SK-N-SH treated with all-trans-retinoic acid at 6 μM for 48 hours (cell line): ENCODE measurements around the gene PROK1.
A peak's percentile ranks its signal among the peaks of the same experiment; 100 is the strongest.
"Not testable (repeated sequence)": the region's sequence is repeated elsewhere in the genome, so short reads cannot be mapped to it uniquely, and the experiment has no call there.

Experiments used
- ATAC-seq: fragments of 200-7000 bp; cut with Tn5 transposase; 3 replicates; pipeline ENCODE4 v1.9.1; 2020; ENCODE audit warnings: mild to moderate bottlenecking, moderate library complexity
- ARNTL ChIP-seq: fragments of 450-650 bp; formaldehyde crosslinking; IDR thresholded peaks from 2 replicates; pipeline ENCODE4 v1.5.0; 2020; ENCODE audit warnings: low read depth, mild to moderate bottlenecking, moderate library complexity, borderline replicate concordance
- CSDC2 ChIP-seq: fragments of 250-450 bp; sonication (Bioruptor Pico); IDR thresholded peaks from 2 replicates; pipeline ENCODE4 v1.5.0; 2020; ENCODE audit warnings: mild to moderate bottlenecking, moderate library complexity
- CSRNP3 ChIP-seq: fragments of 250-450 bp; sonication (Bioruptor Pico); IDR thresholded peaks from 2 replicates; pipeline ENCODE4 v1.5.1; 2021; ENCODE audit warnings: mild to moderate bottlenecking, moderate library complexity
- ISL1 ChIP-seq: fragments of 250-450 bp; sonication (Bioruptor Pico); IDR thresholded peaks from 2 replicates; pipeline ENCODE4 v2.1.2; 2022; ENCODE audit warnings: mild to moderate bottlenecking, moderate library complexity
- POU6F1 ChIP-seq: fragments of 250-450 bp; sonication (Bioruptor Pico); IDR thresholded peaks from 2 replicates; pipeline ENCODE4 v1.8.0; 2021; ENCODE audit warnings: low read depth, mild to moderate bottlenecking, moderate library complexity, borderline replicate concordance
- RARB ChIP-seq: fragments of 250-450 bp; sonication (Bioruptor Pico); IDR thresholded peaks from 2 replicates; pipeline ENCODE4 v1.8.0; 2021; ENCODE audit warnings: mild to moderate bottlenecking, moderate library complexity
- SNAI2 ChIP-seq: fragments of 250-450 bp; sonication (Bioruptor Pico); IDR thresholded peaks from 2 replicates; pipeline ENCODE4 v1.5.0; 2020; ENCODE audit warnings: mild to moderate bottlenecking, moderate library complexity
- TCF4 ChIP-seq: fragments of 250-450 bp; sonication (Bioruptor Pico); IDR thresholded peaks from 2 replicates; pipeline ENCODE4 v1.8.0; 2021; ENCODE audit warnings: mild to moderate bottlenecking, moderate library complexity, borderline replicate concordance
- ZC3H10 ChIP-seq: fragments of 250-450 bp; sonication (Bioruptor Pico); IDR thresholded peaks from 2 replicates; pipeline ENCODE4 v1.5.1; 2021; ENCODE audit warnings: mild to moderate bottlenecking, moderate library complexity
- ZFP3 ChIP-seq: fragments of 250-450 bp; sonication (Bioruptor Pico); IDR thresholded peaks from 2 replicates; pipeline ENCODE4 v1.5.0; 2020; ENCODE audit warnings: mild to moderate bottlenecking, moderate library complexity
- ZNF565 ChIP-seq: fragments of 450-650 bp; formaldehyde crosslinking; conservative IDR thresholded peaks from 2 replicates; pipeline ENCODE4 v1.5.0; 2020; ENCODE audit warnings: low read depth, mild to moderate bottlenecking, moderate library complexity
- ZNF8 ChIP-seq: fragments of 450-650 bp; formaldehyde crosslinking; IDR thresholded peaks from 2 replicates; pipeline ENCODE4 v1.5.0; 2020; ENCODE audit warnings: mild to moderate bottlenecking, moderate library complexity
- TF ChIP-seq, protein P1 (sequence below): fragments of 250-450 bp; sonication (Bioruptor Pico); IDR thresholded peaks from 2 replicates; pipeline ENCODE4 v1.5.0; 2020; ENCODE audit warnings: mild to moderate bottlenecking, moderate library complexity
- TF ChIP-seq, protein P2 (sequence below): fragments of 250-450 bp; sonication (Bioruptor Pico); IDR thresholded peaks from 2 replicates; pipeline ENCODE4 v1.5.1; 2020; ENCODE audit warnings: low read depth, mild to moderate bottlenecking, moderate library complexity
- TF ChIP-seq, protein P3 (sequence below): fragments of 250-450 bp; sonication (Bioruptor Pico); IDR thresholded peaks from 2 replicates; pipeline ENCODE4 v1.8.0; 2020; ENCODE audit warnings: mild to moderate bottlenecking, moderate library complexity, borderline replicate concordance

The PROK1 gene

GRCh38 chr1:110433213-110433612, 17.7 kb upstream of the PROK1 start:
- ATAC-seq: no peak
- TF ChIP-seq ZFP3 (CRISPR knock-in tag) (no peak), ZNF565 (CRISPR knock-in tag) (no peak), RARB (CRISPR knock-in tag) (no peak), POU6F1 (CRISPR knock-in tag) (no peak)
- TF ChIP-seq, protein P1, sequence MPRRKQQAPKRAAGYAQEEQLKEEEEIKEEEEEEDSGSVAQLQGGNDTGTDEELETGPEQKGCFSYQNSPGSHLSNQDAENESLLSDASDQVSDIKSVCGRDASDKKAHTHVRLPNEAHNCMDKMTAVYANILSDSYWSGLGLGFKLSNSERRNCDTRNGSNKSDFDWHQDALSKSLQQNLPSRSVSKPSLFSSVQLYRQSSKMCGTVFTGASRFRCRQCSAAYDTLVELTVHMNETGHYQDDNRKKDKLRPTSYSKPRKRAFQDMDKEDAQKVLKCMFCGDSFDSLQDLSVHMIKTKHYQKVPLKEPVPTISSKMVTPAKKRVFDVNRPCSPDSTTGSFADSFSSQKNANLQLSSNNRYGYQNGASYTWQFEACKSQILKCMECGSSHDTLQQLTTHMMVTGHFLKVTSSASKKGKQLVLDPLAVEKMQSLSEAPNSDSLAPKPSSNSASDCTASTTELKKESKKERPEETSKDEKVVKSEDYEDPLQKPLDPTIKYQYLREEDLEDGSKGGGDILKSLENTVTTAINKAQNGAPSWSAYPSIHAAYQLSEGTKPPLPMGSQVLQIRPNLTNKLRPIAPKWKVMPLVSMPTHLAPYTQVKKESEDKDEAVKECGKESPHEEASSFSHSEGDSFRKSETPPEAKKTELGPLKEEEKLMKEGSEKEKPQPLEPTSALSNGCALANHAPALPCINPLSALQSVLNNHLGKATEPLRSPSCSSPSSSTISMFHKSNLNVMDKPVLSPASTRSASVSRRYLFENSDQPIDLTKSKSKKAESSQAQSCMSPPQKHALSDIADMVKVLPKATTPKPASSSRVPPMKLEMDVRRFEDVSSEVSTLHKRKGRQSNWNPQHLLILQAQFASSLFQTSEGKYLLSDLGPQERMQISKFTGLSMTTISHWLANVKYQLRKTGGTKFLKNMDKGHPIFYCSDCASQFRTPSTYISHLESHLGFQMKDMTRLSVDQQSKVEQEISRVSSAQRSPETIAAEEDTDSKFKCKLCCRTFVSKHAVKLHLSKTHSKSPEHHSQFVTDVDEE (CRISPR knock-in tag): no peak

- ATAC-seq: peak; percentile 55
These were observed 17.1 kb upstream of the PROK1 start for GRCh38 chr1:110433803-110434202.

DNA sequence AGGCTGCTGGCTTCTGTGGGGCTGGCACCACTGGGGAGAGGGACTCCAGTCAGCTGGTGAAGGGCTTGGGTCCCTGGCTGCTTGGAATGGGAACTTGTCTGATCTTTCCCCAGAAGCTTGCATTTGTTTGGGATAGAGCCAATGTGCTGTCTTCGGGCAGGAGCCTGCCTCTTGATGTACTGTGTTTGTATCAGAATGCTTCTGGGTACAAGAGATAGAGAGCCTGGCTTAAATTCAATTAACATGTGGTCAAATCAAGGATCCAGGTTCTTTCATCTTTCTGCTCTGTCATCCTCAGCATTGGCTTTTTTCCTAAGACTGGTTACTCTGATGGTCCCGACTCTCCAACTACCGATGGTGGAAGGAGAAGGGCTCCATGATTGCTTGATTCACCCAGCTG, 16.0 kb upstream of the PROK1 start:
- ATAC-seq: no peak

More at GRCh38 chr1:110433803-110434202, 17.1 kb upstream of the PROK1 start:
- TF ChIP-seq CSRNP3 (CRISPR knock-in tag) (no peak), ARNTL (no peak), ZNF8 (no peak)

DNA sequence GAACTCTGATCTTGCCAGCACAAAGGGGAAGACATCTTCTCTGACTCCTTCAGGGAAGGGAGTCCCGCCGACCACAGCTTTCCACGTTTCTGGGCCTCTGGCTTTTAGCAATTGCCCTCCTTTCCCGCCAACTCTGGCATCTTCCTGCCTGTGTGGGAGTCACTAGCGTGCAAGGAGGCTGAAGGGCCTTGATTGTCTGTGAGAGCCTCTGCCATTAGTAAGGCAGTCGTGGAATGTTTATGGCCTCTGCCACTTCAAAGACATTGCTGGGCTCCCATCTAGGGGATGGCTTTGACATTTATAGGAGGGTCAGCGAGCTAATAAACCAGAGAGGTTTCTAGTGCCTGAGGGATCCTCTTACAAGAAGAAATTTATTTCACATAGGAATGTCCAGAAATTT, 14.3 kb upstream of the PROK1 start:
- no peak for TF ChIP-seq TCF4 (CRISPR knock-in tag)
- ATAC-seq: no peak

More for the DNA sequence above, 16.0 kb upstream of the PROK1 start:
- no peak for TF ChIP-seq CSDC2 (CRISPR knock-in tag)
- TF ChIP-seq ZC3H10: no peak
- TF ChIP-seq ZFP3 (CRISPR knock-in tag): no peak
- TF ChIP-seq, all 23 proteins: peak for 0

GRCh38 chr1:110437645-110438299, 13.2 kb upstream of the PROK1 start:
- ATAC-seq: not testable (repeated sequence)

- no peak for ATAC-seq
These were observed 12.1 kb upstream of the PROK1 start for GRCh38 chr1:110438893-110439292.

GRCh38 chr1:110439873-110440272, 11.1 kb upstream of the PROK1 start:
- not testable (repeated sequence) for ATAC-seq

More at GRCh38 chr1:110438893-110439292, 12.1 kb upstream of the PROK1 start:
- TF ChIP-seq, protein P2, sequence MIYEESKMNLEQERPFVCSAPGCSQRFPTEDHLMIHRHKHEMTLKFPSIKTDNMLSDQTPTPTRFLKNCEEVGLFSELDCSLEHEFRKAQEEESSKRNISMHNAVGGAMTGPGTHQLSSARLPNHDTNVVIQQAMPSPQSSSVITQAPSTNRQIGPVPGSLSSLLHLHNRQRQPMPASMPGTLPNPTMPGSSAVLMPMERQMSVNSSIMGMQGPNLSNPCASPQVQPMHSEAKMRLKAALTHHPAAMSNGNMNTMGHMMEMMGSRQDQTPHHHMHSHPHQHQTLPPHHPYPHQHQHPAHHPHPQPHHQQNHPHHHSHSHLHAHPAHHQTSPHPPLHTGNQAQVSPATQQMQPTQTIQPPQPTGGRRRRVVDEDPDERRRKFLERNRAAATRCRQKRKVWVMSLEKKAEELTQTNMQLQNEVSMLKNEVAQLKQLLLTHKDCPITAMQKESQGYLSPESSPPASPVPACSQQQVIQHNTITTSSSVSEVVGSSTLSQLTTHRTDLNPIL (CRISPR knock-in tag): no peak
- no peak for TF ChIP-seq SNAI2 (CRISPR knock-in tag)
- no peak for TF ChIP-seq ISL1

GRCh38 chr1:110440877-110441276, 10.1 kb upstream of the PROK1 start:
- no peak for ATAC-seq
- TF ChIP-seq ZC3H10 (no peak), POU6F1 (CRISPR knock-in tag) (no peak)
- TF ChIP-seq, protein P1 (CRISPR knock-in tag): no peak
- TF ChIP-seq, protein P3, sequence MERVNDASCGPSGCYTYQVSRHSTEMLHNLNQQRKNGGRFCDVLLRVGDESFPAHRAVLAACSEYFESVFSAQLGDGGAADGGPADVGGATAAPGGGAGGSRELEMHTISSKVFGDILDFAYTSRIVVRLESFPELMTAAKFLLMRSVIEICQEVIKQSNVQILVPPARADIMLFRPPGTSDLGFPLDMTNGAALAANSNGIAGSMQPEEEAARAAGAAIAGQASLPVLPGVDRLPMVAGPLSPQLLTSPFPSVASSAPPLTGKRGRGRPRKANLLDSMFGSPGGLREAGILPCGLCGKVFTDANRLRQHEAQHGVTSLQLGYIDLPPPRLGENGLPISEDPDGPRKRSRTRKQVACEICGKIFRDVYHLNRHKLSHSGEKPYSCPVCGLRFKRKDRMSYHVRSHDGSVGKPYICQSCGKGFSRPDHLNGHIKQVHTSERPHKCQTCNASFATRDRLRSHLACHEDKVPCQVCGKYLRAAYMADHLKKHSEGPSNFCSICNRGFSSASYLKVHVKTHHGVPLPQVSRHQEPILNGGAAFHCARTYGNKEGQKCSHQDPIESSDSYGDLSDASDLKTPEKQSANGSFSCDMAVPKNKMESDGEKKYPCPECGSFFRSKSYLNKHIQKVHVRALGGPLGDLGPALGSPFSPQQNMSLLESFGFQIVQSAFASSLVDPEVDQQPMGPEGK (CRISPR knock-in tag): no peak
